GM18861 (cell line): Measurements from ENCODE around the gene HDAC5.
"Not testable (repeated sequence)": the region's sequence is repeated elsewhere in the genome, so short reads cannot be mapped to it uniquely, and the experiment has no call there.

Experiments used
- ATAC-seq: cut with Tn5 transposase; IDR thresholded peaks from one replicate; pipeline ENCODE4 v1.9.1; 2021; ENCODE audit not compliant: unreplicated experiment

Gene HDAC5

DNA sequence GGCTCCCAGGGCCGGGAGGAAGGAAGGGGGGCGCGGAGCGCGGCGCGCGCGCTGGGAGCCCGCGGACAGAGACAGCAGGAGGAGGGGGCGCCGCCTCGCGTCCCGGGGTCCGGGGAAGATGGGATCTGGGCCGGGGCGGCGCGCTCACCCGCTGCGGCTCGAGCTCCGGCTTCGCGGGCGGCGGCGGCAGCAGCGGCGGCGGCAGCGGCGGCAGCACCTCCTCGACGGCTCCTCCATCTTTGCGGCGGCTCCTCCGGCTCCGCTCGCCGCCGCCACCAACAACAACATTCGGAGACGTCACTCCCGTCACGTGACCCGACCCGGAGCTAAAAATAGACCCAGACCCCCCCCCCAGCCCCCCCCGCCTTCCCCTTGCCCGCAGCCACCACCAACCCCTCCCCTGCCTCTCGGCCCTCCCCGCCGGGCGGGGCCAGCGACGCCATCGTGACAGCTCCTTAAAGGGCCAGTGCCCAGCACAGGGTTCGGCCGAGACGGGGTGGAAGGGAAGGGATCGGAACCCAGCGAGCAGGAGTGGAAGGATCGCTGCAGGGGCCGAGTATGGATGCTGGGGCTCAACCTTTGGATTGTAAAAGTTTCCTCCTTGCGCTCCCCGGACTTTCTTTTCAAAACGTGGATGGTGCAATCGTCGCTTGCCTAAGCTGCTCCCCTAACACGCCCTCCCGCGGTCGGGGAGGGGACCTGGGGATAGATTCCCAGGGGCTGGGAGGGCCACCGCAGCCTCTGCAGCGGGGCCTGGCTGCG lies at the start of gene HDAC5:
Gene HDAC5, minus strand, starts transcription at position 286 of the 762 bp plus-strand sequence. CDS start 6,126 bp downstream, outside the sequence.
- ATAC-seq = peak; percentile 71

DNA sequence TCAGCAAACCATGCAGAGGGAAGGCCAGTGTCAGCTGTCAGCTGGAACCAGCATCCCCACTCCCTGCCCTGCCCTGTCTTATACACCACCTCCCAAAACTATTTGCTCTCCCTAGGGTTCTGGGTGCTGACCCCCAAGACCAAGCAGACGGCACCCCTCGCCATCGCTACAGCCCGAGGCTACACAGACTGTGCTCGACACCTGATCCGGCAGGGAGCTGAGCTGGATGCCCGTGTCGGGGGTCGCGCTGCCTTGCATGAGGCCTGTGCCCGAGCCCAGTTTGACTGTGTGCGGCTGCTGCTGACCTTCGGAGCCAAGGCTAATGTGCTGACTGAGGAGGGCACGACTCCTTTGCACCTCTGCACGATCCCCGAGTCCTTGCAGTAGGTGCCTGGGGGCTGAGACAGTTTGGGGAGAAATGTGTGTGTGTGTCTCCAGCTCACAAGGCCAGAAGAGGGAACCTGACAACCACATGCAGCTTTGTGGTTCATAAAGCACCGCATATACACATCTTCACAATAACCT lies 48.6 kb upstream of the HDAC5 start:
- ATAC-seq = no peak

DNA sequence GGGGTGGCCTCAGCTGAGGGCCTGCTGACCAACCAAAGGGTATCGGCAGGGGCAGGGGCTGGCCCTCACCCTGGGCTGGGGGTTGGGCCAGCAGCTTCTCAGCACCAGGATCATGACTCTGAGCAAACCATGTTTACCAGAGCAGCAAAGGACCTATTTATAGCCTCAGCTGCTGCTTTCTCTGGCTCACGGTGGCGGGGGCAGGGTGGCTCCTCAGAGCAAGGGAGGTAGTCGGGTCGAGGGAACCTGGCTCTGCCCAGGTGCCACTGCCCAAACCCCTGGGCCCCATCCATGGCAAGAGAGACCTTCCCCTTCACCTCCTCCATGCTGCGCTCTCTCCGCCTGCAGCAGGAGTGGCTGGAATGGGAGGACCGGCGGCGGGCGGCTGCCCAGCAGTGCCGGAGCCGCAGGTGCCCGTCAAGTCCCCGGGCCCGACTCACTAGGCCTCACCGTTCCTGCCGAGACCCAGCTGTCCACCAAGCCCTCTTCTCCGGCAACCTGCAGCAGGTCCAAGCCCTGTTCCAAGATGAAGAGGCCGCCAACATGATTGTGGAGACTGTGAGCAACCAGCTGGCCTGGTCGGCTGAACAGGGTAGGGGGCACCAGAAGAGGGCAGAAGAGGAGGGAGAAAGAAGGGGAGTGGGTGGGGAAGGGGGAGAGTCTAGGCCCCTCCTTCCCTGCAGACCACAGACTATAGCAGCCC lies 47.2 kb upstream of the HDAC5 start, which contains the start of gene ASB16:
Gene ASB16, plus strand, starts transcription at position 206 of the 703 bp plus-strand sequence. Its CDS starts 86 bp downstream, at position 292.
- no peak for ATAC-seq

GRCh38 chr17:44170135-44170498 lies 46.7 kb upstream of the HDAC5 start:
- no peak for ATAC-seq

- no peak for ATAC-seq
Observed at GRCh38 chr17:44167181-44167861, 43.9 kb upstream of the HDAC5 start.

GRCh38 chr17:44164476-44164875 lies 41.0 kb upstream of the HDAC5 start:
- ATAC-seq = no peak

DNA sequence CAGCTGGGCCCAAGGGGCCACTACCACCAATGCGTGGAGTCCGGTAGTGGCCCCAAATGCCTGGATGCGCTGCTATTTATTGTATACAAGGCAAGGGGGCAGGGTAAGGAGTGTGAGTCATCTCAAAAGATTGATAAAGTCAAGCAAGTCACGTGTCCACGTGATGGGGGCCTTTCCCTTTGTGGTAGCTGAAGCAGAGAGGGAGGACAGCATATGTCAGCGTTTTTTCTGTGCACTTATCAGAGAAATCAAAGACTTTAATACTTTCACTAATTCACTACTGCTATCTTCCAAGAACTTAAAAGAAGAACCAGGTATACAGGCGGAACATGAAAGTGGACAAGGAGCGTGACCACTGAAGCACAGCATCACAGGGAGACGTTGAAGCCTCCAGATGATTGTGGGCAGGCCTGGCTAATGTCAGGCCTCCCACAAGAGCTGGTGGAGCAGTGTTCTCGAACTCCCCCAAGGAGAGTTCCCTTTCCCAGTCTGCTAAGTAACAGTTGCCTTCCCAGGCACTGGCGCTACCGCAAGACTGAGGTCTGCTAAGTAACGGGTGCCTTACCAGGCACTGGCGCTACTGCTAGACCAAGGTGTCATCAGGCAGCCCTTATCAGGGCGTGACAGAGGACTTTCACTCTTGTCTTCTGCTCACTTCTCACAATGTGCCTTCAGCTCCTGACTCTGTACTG lies 36.2 kb upstream of the HDAC5 start:
- ATAC-seq = no peak

GRCh38 chr17:44155488-44155887 lies 32.0 kb upstream of the HDAC5 start:
- ATAC-seq = no peak

- ATAC-seq = no peak
Observed at GRCh38 chr17:44152875-44153274, 29.4 kb upstream of the HDAC5 start.

- no peak for ATAC-seq
Observed at GRCh38 chr17:44149750-44150329, 26.4 kb upstream of the HDAC5 start.

DNA sequence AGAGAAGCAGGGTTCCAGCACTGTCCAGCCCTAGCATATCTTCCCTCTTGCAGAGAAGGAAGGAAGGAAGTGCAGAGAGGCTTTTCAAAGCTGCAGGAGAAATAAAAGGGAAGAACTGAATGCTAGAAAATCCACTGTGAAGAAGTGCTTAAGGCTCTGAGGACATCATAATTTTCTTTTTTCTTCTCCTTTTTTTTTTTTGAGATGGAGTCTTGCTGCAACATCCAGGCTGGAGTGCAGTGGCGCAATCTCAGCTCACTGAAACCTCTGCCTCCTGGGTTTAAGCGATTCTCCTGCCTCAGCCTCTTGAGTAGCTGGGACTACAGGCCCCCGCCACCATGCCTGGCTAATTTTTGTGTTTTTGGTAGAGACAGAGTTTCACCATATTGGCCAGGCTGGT lies 25.6 kb upstream of the HDAC5 start:
- ATAC-seq = not testable (repeated sequence)

GRCh38 chr17:44147812-44148211 lies 24.4 kb upstream of the HDAC5 start:
- ATAC-seq = no peak

DNA sequence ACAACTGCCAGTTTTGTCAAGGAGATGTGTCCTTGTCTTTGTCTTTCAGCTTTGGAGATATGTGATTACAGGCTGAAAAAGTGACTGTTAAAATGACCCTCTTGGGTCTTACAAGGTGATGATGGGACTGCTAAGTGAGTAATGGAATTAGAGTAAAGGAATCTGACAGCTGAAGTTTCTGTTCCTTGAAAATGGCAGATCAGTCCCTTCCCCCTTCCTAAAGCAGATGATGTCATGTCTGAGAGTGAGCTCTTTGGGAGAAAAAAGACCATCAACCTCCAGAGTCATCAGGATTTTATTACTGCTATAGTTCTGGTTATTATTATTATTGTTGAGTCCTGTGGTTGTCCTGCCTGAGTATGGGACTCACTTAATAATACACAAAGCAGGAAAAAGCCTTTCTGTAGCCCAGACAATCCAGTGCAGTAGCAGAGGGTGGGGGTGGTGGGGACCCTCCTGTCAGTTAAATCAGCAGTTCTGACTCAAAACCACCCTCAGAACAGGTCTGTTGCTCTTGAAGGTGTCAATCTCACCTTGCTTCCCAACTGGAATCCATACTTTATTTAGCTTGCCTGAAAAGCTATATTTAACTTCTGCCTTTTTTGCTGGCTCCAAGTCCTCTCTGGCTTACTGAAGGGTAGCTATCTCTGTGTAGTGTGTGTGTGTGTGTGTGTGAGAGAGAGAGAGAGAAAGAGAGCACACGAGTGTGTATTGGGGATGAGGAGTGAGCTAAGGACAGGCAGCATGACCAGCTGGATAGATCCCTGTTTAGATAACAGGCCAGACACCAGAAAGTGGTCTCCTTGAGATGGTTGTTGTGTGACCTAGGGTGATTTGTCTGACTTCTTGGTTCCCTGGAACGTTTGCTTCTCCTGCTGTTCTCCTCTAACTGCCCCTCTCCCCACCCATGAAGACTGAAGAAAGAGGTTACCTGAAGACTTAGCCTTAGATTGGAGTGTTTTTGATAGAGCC lies 23.2 kb upstream of the HDAC5 start:
- ATAC-seq = no peak

- ATAC-seq = no peak
Observed at GRCh38 chr17:44144966-44145739, 21.7 kb upstream of the HDAC5 start.

GRCh38 chr17:44143921-44144320 lies 20.5 kb upstream of the HDAC5 start:
- not testable (repeated sequence) for ATAC-seq

- no peak for ATAC-seq
Observed at GRCh38 chr17:44137891-44138709, 14.7 kb upstream of the HDAC5 start.

DNA sequence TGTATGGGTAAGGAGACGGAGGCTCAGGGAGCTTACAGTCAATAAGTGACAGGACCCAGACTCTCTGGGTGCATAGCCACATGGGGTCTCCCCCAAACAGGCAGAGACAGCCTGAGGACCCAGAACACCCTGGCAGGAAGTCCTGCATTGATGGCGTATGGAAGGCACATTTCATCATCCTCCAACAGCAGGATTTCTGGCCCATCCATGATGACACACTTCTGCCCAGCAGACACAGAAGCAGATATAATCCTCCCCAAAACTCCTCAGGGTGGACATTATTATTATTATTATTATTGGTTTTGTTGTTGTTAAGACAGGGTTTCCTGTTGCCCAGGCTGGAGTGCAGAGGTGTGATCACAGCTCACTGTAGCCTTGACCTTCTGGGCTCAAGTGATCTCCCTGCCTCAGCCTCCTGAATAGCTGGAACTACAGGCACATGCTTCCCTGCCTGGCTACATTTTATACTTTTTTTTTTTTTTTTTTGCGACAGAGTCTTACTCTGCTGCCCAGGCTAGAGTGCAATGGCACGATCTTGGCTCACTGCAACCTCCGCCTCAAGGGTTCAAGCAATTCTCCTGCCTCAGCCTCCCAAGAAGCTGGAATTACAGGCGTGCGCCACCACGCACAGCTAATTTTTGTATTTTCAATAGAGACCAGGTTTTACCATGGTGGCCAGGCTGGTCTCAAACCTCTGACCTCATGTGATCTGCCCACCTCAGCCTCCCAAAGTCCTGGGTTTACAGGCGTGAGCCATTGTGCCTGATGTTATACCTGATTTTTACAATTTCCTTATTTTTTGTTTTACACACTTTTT lies 11.5 kb upstream of the HDAC5 start:
- no peak for ATAC-seq
